GM19238 (cell line): Measurements from ENCODE around the gene TTC21B.
"Not testable (repeated sequence)": the region's sequence is repeated elsewhere in the genome, so short reads cannot be mapped to it uniquely, and the experiment has no call there.

Experiments
- DNase-seq: peaks from one replicate; pipeline ENCODE4 v3.0.0; 2011; ENCODE audit warnings: low spot score; ENCODE audit not compliant: insufficient read length

The TTC21B gene

DNA sequence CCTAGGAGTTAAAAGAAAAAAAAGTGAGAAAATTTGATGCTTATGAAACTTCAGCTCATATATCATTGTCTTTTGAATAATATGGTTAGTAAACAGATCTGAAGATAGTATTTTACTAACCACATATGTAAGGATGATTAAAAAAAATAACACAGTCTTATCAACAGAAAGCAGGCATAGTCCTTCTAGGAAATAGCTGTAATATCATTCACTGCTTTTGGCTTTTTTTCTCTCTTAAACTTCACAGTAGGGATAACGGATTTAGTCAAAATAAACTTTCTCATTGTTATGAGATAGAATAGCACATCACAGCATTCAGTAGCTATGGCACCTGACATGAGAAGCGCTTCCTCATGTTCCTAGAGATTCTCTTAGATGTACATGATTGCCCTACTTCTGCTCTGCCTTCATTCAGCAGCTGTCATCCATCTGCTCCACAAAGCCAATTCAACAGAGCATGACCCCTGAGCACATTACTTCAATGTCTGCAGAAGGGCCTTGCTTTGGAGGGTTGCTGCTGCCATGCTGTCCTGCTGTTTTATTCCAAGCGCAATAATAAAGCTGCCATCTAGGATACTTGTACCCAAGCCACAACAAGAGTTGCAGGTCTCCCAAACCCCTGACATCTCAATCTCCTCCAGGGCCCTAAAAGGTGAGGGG is 67.0 kb downstream of the TTC21B start:
- no peak for DNase-seq

DNA sequence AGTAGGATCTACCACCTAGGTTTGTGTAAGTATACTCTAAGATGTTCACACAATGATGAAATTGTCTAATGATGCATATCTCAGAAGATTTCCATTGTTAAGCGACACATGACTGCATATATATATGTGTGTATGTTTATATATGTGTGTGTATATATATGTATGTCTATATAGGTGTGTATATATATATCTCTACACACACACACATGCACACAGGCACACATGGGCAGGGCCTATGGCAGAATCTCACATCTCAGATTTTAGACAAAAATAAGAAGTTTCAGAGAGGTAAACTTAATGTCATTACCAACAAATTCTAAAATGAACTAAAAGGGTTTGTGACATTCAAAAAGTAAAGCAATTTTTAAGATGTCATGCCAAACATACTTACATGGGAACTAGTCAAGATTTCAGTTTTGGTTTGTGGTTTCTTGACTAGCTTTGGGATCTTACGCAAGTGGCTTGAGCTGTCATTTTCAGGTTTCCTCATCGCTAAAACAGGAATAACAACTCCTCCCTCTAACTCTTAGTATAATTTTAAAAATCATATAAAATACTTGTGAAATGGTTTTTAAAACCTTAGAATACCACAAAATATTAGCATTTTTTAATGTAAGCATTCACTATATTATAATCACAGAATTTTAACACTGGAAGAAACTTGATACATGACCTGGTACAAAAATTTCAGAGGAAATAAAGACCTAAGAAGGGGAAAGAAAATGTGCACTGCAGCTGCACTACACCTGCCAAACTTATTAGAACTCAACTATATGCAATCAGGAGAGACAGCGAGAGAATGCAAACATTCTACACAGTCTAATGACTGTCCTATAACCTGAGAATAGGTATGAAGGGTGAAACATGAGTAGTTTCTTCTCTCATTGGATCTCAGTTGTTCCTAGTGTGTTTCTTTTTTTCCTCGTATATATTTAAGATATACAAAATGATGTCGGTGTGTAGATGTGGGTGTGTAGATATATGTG is 75.7 kb downstream of the TTC21B start:
- DNase-seq = no peak

- no peak for DNase-seq
Observed at GRCh38 chr2:165876712-165877111, 76.9 kb downstream of the TTC21B start.

DNA sequence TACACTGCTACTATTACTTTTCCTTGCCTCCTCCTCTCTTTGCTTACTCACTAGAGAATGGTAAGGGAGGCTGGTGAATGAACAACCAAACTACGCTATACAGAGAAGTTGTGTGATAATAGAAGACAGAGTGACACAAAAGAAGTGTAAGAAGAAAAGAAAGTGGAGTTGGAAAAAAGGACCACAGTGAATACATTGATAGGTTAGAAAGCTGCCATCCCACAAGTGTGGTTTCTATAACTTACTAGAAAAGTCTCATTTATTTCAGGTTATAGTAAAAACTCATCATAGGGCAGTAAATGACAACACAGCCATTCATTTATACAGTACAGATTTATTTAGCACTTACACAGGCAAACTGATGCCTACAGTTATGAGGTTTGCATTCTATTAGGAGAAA is 77.3 kb downstream of the TTC21B start:
- no peak for DNase-seq

GRCh38 chr2:165874445-165875039 is 79.0 kb downstream of the TTC21B start:
- peak; percentile 13 for DNase-seq

DNA sequence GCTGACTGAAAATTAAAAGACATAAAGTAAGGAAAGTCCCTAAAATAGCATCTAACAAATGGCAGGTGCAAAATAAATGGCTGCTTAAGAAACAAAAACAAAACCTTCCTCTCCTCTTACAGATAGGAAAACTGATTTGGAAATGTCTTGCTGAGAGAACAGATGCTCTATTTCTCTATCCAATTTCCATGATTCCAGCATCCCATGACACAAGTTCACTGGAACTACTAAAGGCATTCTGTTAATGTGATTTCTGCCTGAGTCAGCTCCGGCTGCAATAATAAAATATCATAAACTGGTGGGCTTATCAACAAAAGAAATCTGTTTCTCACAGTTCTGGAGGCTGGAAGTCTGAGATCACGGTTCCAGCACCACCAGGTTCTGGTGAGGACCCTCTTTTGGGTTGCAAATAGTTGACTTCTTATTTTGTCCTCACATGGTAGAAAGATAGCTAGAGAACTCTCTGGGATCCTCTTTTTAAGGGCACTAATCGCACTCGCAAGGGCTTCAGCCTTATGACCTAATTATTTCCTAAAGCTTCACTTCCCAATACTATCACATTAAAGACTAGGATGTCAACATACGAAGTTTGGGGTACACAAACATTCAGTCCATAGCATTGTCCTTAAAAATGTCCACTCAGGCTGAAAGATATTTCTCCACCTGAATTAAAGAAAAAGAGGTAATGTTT is 81.3 kb downstream of the TTC21B start:
- DNase-seq = no peak

- DNase-seq = no peak
Observed at GRCh38 chr2:165871025-165871424, 82.6 kb downstream of the TTC21B start.

DNA sequence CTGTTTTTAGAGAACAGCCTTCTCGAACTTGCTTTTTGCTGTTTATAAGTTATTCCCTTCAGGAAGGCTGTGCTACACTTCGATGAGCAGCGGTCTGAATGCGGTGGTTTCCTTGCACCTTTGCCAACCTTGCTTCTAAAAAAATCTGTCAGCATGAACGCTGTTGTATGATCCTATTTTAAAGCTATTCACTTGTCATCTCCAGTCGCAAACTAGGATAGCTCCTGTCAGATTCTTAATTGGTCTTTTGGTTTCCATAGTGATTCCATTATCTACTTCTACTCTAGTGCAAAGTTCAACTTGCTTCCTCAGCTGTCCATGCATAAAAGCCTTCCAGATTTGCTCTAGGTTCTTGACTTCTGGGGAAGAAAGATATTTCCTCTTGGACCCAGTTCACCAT is 83.2 kb downstream of the TTC21B start:
- DNase-seq = no peak

GRCh38 chr2:165868211-165868610 is 85.4 kb downstream of the TTC21B start:
- DNase-seq = no peak

GRCh38 chr2:165864296-165864695 is 89.3 kb downstream of the TTC21B start:
- DNase-seq = no peak

GRCh38 chr2:165863810-165864261 is 89.7 kb downstream of the TTC21B start:
- no peak for DNase-seq

DNA sequence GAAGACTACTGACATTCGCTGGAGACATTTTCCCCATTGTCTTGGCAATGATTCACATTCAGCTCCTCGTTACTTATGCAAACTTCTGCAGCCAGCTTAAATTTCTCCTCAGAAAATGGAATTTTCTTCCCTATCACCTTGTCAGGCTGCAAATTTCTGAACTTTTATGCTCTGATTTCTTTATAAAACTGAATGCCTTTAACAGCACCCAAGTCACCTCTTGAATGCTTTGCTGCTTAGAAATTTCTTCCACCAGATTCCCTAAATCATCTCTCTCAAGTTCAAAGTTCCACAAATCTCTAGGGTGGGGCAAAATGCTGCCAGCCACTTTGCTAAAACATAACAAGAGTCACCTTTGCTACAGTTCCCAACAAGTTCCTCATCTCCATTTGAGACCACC is 92.5 kb downstream of the TTC21B start:
- DNase-seq = not testable (repeated sequence)

DNA sequence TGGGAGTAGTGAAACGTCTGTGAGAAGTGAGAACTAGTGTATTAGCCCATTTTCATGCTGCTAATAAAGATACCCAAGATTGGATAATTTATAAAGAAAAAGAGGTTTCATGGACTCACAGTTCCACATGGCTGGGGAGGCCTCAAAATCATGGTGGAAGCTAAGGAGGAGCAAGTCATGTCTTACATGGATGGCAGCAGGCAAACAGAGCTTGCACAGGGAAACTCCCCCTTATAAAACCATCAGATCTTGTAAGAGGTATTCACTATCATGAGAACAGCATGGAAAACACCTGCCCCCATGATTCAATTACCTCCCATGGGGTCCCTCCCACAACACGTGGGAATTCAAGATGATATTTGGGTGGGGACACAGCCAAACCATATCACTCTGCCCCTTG is 93.9 kb downstream of the TTC21B start:
- not testable (repeated sequence) for DNase-seq

GRCh38 chr2:165857876-165858275 is 95.7 kb downstream of the TTC21B start:
- no peak for DNase-seq

GRCh38 chr2:165852394-165852793 is 101.2 kb downstream of the TTC21B start:
- no peak for DNase-seq

GRCh38 chr2:165847001-165847400 is 106.6 kb downstream of the TTC21B start:
- no peak for DNase-seq

- DNase-seq = no peak
Observed at GRCh38 chr2:165846056-165846455, 107.5 kb downstream of the TTC21B start.

- no peak for DNase-seq
Observed at GRCh38 chr2:165844216-165844615, 109.4 kb downstream of the TTC21B start.

- DNase-seq = no peak
Observed at GRCh38 chr2:165843351-165843750, 110.2 kb downstream of the TTC21B start.

GRCh38 chr2:165840333-165840958 is 113.1 kb downstream of the TTC21B start:
- no peak for DNase-seq

DNA sequence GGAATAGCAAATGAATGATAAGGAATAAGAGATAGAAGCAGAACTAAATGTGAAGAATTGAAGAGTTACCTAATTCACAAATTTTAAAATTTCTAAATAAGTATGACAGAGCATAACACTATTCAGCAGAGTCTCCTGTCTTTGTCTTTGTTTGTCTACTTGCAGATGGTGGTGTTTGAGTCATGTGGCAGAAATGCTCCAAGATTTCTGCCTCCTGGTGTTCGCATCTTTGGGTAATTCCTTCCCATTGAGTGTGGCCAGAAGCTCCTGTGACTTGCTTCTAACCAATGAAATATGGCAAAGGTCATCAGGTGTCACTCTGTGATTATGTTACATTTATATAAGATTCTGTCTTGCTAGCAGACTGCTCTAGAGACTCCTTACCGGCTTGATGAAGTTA is 114.0 kb downstream of the TTC21B start:
- no peak for DNase-seq
